Stimulated activated naive B cell treated with anti-CD40 and anti-IgM and Interleukin-4, amounts not matched to agents 10 μg/mL and 1 μg/mL and 100 μg/mL, for 72 hours (primary cell): ENCODE data around the gene ADAMTS18.

Experiments
- ATAC-seq, 2 donors: fragments of 150-1000 bp; cut with Tn5 transposase; replicated peaks; 2 replicates each; pipeline ENCODE4 v1.10.0; 2021; ENCODE audit warnings: moderate library complexity in 1 of 2
- DNase-seq: peaks from one replicate; pipeline ENCODE4 v3.0.0; 2021
- H3K27ac Mint-ChIP-seq: one replicate; pipeline ENCODE4 v1.8.0; 2022; ENCODE audit warnings: mild to moderate bottlenecking, mixed read lengths
- H3K27me3 Mint-ChIP-seq, 2 donors: one replicate each; pipeline ENCODE4 v1.8.0; 2022; ENCODE audit warnings: mixed read lengths in 2 of 2
- H3K36me3 Mint-ChIP-seq, 2 donors: one replicate each; pipeline ENCODE4 v1.8.0; 2022; ENCODE audit warnings: mixed read lengths in 2 of 2, mild to moderate bottlenecking in 1 of 2
- H3K4me1 Mint-ChIP-seq, 2 donors: one replicate each; pipeline ENCODE4 v1.8.0; 2022; ENCODE audit warnings: mixed read lengths in 2 of 2, mild to moderate bottlenecking in 1 of 2
- H3K4me3 Mint-ChIP-seq, 2 donors: one replicate each; pipeline ENCODE4 v1.8.0; 2022; ENCODE audit warnings: mild to moderate bottlenecking in 2 of 2, mixed read lengths in 2 of 2, moderate library complexity in 1 of 2
- H3K9me3 Mint-ChIP-seq, 2 donors: one replicate each; pipeline ENCODE4 v1.8.0; 2022; ENCODE audit warnings: mixed read lengths in 2 of 2, mild to moderate bottlenecking in 1 of 2

Gene ADAMTS18

DNA sequence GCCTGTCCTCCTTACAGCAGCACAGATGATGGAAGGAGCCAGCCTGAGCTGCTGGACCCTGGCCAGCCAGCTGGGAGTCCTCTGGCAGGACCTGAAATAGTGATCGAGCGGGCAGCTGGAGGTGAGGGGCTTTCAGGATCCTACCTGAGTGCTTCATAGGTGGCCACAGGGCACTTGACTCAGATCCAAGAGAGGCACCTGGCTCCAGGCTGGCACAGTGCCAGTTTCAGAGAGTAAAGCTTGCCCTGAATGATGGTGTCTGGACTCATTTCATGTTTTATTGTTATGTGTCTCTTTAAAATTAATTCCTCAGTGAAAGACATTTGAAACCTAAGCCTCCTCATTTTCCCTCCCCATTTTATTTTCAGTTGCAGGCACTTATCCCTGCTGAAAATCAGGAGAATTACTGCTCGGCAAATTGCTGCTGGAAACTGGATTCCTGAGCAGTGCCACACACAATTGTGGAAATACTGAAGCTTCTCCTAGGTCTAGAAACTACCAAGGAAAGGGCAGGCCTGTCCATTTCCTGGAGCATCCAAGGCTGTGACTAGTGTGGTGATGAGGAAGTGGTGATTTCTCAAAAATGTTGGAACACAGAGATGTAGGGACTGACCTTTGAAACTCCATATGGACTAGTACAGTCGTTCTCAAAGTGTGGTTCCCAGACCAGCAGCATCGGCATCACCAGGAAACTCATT is 16.1 kb upstream of the ADAMTS18 start:
- H3K27ac Mint-ChIP-seq: no peak overlapping the region
- no peaks in the 10 kb centered on the region for H3K4me1 Mint-ChIP-seq
- H3K36me3 Mint-ChIP-seq: no peaks in the 10 kb centered on the region
- no peak overlapping the region for H3K4me3 Mint-ChIP-seq
- H3K27me3 Mint-ChIP-seq: peaks cover 4 to 8% of the 10 kb centered on the region in 2 donors
- ATAC-seq (no peak), DNase-seq (no peak)
- no peaks in the 10 kb centered on the region for H3K9me3 Mint-ChIP-seq

DNA sequence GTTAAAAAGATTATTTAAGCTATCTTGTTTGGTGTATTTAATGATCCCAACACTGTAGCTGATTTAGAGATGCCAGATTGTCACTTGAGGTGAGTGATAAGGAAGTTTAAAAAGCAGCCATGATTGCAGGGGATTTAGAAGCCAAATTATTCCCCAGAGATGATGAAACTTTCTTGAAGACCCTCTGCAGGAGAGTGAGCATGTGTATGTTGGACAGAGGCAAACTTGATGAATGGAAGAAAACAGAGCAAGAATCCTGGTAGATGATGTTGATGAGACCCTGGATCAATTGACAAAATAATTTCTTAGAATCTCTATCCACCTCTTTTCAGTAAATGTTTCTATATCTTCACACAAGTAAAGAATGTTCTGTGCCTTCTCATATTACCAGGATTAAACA is 14.4 kb upstream of the ADAMTS18 start:
- Mint-ChIP-seq H3K27me3 (peaks cover 11 to 16% of the 10 kb centered on the region in 2 donors), H3K4me1 (no peaks in the 10 kb centered on the region), H3K4me3 (no peak overlapping the region), H3K9me3 (no peaks in the 10 kb centered on the region), H3K27ac (no peak overlapping the region), H3K36me3 (no peaks in the 10 kb centered on the region)
- ATAC-seq (no peak), DNase-seq (no peak)

DNA sequence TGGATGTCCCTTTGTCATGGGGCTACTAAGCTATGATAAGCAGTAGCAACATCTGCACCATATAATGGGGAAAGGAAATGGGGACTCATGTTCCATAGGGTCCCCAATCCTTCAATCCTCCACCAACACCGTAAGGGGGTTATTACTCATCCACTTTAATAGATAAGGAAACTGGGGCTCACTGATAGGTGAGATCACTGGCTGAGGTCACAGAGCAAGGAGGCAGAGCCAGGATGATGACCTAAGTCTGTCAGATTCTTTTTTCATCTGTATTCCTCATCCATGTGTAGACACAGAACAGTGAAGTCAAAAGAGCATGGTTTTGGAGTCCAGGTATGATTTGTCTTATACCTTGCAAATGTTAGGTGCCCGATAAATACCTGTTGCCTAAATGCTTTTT is 10.5 kb upstream of the ADAMTS18 start:
- Mint-ChIP-seq H3K4me3 (no peak overlapping the region), H3K36me3 (no peaks in the 10 kb centered on the region)
- ATAC-seq: no peak

DNA sequence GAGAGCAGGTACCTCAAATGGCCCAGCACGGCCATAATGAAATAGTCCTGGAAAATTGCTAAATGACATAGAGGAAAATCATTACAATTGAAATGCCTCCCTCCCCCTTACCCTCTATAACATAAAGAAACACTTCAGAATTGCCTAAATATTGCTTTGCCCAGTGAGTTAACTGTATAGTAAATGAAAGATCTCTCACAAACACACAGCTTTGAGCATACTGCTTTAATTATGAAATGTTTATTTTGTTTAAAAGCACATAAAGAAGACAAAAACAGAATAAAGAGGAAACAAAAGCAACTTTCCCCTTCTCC is 9.3 kb upstream of the ADAMTS18 start:
- no peak overlapping the region for H3K27ac Mint-ChIP-seq
- peaks cover 12 to 21% of the 10 kb centered on the region in 2 donors for H3K27me3 Mint-ChIP-seq
- no peak for ATAC-seq
- no peaks in the 10 kb centered on the region for H3K4me1 Mint-ChIP-seq
- DNase-seq: no peak
- H3K9me3 Mint-ChIP-seq: no peaks in the 10 kb centered on the region
- H3K36me3 Mint-ChIP-seq: no peaks in the 10 kb centered on the region
- no peak overlapping the region for H3K4me3 Mint-ChIP-seq

More for the DNA sequence above, 10.5 kb upstream of the ADAMTS18 start:
- H3K27ac Mint-ChIP-seq: no peak overlapping the region
- no peak for DNase-seq
- no peaks in the 10 kb centered on the region for H3K9me3 Mint-ChIP-seq
- peaks cover 12 to 27% of the 10 kb centered on the region in 2 donors for H3K27me3 Mint-ChIP-seq
- no peaks in the 10 kb centered on the region for H3K4me1 Mint-ChIP-seq

DNA sequence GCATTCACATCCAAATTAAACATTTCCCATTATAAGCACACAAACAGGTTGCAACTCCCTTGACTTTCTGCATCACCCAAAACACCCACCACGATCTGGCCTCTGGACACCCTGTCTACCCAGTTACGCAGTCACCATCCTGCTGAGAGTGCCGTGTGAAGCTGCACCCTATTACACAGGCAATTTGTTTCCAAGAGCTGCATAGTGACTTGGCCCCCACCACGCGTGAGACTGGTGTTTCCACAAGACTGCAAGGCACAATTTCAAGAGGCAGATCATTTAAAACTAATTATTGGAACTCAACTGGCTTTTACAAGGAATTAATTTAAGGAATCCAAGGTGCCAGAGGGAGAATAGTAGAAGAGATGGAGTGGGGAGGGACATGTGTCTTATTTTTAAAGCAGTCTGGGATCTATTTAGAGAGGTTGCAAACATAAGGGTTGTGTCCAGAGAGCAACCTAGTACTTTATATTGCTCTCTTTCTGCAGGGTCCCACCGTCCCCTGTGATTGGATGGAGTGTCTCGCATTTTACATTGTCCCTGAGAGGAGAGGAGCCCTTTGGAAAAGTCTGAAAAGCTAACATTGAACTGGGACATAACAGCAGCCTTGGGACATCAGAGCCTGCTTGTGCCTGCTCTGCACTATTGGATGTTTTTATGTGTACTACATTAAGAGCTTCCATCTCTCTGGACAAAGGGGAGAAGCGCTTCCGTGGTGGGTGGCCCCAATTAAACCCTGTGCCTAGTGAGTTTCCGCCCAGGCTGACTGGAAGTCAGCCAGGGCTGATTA is 8.7 kb upstream of the ADAMTS18 start:
- H3K4me3 Mint-ChIP-seq: no peak overlapping the region
- no peaks in the 10 kb centered on the region for H3K9me3 Mint-ChIP-seq
- DNase-seq (no peak), ATAC-seq (no peak)
- no peaks in the 10 kb centered on the region for H3K36me3 Mint-ChIP-seq
- no peak overlapping the region for H3K27ac Mint-ChIP-seq
- no peaks in the 10 kb centered on the region for H3K4me1 Mint-ChIP-seq
- peaks cover 14 to 19% of the 10 kb centered on the region in 2 donors for H3K27me3 Mint-ChIP-seq

DNA sequence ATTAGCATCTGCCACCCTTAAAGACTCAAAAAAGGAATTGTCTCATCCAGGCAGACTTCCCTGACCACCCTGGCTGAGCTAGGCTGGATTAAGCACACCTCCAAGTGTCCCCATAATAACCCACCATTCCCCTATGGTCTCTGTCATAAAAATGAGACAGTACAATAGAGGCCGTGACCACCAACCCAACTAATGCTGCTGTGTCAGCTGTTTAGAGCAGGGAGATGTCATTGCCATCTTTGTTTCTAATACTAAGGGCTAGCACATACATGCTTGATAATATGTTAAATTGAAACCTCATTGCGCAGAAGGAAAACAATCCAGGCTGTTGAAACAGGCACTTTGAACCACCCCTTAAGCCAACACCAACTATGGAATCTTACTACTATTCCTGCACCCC is 7.2 kb upstream of the ADAMTS18 start:
- no peaks in the 10 kb centered on the region for H3K9me3 Mint-ChIP-seq
- H3K27ac Mint-ChIP-seq: no peak overlapping the region
- no peak overlapping the region for H3K4me3 Mint-ChIP-seq
- no peak for ATAC-seq
- H3K36me3 Mint-ChIP-seq: no peaks in the 10 kb centered on the region
- H3K4me1 Mint-ChIP-seq: no peaks in the 10 kb centered on the region
- peaks cover 24 to 26% of the 10 kb centered on the region in 2 donors for H3K27me3 Mint-ChIP-seq
- no peak for DNase-seq

DNA sequence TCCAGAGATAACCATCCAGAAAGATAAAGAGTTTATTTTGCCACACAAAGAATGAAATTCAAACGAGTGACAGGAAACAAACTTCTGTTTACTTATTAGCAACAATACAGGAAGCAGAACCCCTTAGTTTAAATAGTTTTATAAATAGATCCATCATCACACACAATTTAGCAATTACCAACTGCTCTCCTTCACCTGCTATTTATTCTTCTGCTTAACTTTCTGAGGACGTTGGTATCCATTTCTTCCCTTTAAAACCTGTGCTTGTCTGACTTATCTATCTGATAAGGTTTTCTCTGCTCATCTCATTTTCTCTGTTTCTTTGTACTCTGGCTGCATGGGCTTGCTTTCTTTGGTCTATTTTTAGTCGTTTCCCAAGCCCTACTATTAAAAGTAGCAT is 4.3 kb upstream of the ADAMTS18 start:
- DNase-seq (no peak), ATAC-seq (no peak)
- no peaks in the 10 kb centered on the region for H3K36me3 Mint-ChIP-seq
- no peak overlapping the region for H3K4me3 Mint-ChIP-seq
- no peaks in the 10 kb centered on the region for H3K4me1 Mint-ChIP-seq
- peaks cover 31 to 35% of the 10 kb centered on the region in 2 donors for H3K27me3 Mint-ChIP-seq
- H3K9me3 Mint-ChIP-seq: no peaks in the 10 kb centered on the region
- H3K27ac Mint-ChIP-seq: no peak overlapping the region

DNA sequence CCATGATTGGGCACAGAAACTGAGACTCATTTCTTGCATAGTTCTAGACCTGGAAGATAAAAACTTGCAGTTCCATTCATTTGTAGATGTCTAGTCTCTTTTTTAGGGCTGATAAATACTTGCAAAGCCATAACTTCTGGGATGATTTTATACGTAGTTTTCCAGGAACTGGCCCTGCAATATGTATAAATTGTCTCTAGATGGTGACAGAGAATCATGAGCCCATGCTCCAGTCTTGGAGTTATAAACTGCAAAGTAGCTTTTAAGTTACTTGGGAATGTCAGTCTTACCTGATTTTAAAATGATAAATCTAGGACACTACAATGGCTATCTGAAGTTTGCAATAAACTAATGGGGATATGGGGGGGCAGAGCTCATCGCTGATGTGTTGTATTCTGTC is 3.0 kb upstream of the ADAMTS18 start:
- Mint-ChIP-seq H3K36me3 (no peaks in the 10 kb centered on the region), H3K27ac (no peak overlapping the region), H3K9me3 (no peaks in the 10 kb centered on the region), H3K27me3 (peaks cover 37 to 43% of the 10 kb centered on the region in 2 donors), H3K4me3 (no peak overlapping the region), H3K4me1 (no peaks in the 10 kb centered on the region)
- DNase-seq: no peak
- no peak for ATAC-seq

DNA sequence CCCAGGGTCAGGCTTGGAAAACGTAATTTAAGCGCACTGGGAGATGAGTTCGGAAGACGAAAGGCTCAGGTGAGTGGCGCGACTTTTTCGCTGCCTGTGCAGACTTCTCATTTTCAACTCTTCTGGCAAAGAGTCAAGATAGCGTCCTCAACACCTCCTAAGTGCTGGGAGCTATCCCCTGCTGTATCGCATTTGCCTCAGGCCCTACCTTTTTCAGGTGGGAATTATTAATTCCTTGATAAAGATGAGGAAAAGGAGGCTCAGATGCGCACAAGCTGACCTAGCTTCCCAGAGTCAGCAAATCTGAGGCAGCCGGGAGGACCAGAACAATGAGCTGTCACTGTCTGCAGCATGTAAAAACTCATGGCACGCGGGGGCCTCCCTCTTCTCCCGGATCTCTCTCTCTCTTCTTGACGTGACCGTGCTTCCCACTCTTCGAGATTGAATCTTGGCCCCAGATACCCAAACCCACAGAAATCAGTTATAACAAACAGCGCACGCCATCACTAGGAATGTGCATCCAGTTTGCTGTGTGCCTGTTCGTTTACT is 512 bp upstream of the ADAMTS18 start:
- no peaks in the 10 kb centered on the region for H3K4me1 Mint-ChIP-seq
- DNase-seq: no peak
- no peak for ATAC-seq
- H3K4me3 Mint-ChIP-seq: no peak overlapping the region
- H3K36me3 Mint-ChIP-seq: no peaks in the 10 kb centered on the region
- H3K9me3 Mint-ChIP-seq: no peaks in the 10 kb centered on the region
- no peak overlapping the region for H3K27ac Mint-ChIP-seq
- peaks cover 45 to 47% of the 10 kb centered on the region in 2 donors for H3K27me3 Mint-ChIP-seq

DNA sequence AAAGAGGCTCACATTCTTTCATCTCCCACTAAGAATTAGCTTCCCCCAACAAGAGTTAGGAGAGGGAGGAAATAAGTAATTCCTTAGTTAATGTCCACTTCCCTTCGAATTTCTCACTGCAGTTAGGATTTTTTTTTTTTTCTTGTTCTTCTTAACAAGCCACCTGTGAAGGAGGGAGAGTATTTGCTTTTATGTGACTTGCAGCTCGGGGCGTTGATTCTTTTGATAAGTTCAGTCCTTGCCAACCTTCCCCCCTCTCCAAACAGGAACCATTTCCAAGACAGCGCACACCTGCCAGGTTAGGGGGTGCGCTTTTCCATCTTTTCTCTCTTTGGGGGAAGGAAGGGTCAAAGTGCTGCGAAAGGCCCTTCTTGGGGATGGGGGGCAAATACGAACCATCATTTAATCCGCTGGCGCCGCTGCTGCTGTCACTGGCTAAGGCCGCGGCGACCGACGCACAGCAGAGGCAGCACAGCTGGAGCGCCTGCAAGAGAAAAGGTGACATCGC is 758 bp downstream of the ADAMTS18 start:
- H3K36me3 Mint-ChIP-seq: no peaks in the 10 kb centered on the region
- H3K27ac Mint-ChIP-seq: no peak overlapping the region
- DNase-seq (no peak), ATAC-seq (no peak)
- H3K4me1 Mint-ChIP-seq: no peaks in the 10 kb centered on the region
- H3K9me3 Mint-ChIP-seq: no peaks in the 10 kb centered on the region
- H3K27me3 Mint-ChIP-seq: peaks cover 50 to 53% of the 10 kb centered on the region in 2 donors
- H3K4me3 Mint-ChIP-seq: no peak overlapping the region

DNA sequence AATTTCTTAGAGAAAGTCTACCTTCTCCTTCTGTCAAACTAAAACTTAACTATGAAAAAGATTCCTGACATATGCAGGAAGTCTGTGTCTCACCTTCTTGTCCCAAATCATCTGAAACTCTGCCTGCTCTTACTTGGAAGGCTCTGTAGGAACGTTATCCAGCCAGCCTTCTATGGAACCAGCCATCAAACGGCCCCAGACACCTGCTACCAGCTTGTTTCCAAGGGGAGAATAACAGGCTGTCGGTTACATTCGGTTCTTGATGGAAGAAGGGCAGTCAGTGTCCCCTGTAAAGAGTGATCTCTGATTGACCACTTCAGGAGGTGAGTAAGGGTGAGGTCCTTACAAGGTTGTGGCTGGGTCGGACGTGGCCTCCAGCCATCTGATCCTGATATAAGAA is 1.7 kb downstream of the ADAMTS18 start:
- H3K36me3 Mint-ChIP-seq: no peaks in the 10 kb centered on the region
- ATAC-seq: no peak
- H3K27ac Mint-ChIP-seq: no peak overlapping the region
- H3K27me3 Mint-ChIP-seq: peaks cover 48 to 62% of the 10 kb centered on the region in 2 donors
- no peaks in the 10 kb centered on the region for H3K9me3 Mint-ChIP-seq
- no peak overlapping the region for H3K4me3 Mint-ChIP-seq
- H3K4me1 Mint-ChIP-seq: no peaks in the 10 kb centered on the region
- DNase-seq: no peak

DNA sequence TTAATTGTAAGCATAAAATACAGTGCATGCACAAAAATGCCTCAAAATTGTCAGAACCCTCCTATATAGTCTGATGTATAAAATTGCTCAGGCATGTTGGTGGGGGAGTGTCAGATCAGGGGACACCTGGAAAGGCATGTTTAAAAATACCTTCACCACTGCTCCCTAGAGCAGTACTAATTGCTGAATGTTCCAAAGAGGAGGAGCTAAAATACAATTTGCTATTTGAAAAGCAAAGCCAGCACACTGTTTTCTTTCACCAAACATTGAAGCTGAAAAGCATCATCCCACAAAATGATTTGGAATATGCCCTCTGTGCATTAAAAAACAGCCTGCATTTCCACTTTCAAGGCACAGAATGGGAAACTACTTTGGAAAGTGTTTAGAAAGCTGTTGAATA is 2.6 kb downstream of the ADAMTS18 start:
- Mint-ChIP-seq H3K36me3 (no peaks in the 10 kb centered on the region), H3K9me3 (no peaks in the 10 kb centered on the region), H3K27me3 (peaks cover 42 to 59% of the 10 kb centered on the region in 2 donors), H3K4me1 (no peaks in the 10 kb centered on the region), H3K4me3 (no peak overlapping the region), H3K27ac (no peak overlapping the region)
- no peak for DNase-seq
- ATAC-seq: no peak

DNA sequence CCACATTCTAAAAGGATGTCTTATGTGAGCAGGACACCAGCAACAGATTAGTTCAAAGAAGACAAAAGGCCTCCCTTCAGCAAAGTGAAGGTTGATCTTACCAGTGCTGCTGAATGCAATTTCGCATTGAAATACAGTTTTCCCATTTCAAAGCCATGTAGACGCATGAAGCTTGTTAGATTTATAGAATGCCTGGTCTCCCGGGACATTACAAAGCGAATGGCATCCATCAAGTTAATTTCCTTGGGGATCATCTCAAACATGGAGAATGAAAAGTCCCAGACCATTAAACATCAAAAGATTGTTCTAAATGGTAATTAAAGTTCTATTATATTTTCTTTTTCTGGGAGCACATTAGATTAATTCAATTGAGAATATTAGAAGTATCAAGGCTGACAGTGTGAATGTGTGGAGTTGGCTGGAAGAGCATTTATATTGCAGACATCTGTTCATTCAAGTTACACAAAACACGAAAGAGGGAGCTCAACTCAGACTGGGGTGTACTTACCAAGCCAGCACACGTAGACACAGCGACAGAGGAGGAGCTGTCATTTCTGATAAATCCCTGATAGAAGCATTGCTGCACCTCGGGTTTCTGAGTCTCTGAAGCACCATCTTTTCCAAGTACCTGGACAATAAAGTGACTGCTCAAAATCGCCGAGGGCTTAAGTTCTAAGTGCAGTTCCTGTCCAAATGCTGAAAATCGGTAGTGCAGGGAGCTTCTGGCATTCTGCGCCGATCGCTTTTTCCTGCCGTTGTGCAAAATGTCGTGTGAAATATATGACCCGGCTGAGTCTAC is 3.8 kb downstream of the ADAMTS18 start:
- no peak overlapping the region for H3K4me3 Mint-ChIP-seq
- no peak for ATAC-seq
- H3K4me1 Mint-ChIP-seq: no peaks in the 10 kb centered on the region
- peaks cover 0 to 2% of the 10 kb centered on the region in 2 donors for H3K9me3 Mint-ChIP-seq
- no peak overlapping the region for H3K27ac Mint-ChIP-seq
- H3K36me3 Mint-ChIP-seq: no peaks in the 10 kb centered on the region
- H3K27me3 Mint-ChIP-seq: peaks cover 35 to 50% of the 10 kb centered on the region in 2 donors
- DNase-seq: no peak

DNA sequence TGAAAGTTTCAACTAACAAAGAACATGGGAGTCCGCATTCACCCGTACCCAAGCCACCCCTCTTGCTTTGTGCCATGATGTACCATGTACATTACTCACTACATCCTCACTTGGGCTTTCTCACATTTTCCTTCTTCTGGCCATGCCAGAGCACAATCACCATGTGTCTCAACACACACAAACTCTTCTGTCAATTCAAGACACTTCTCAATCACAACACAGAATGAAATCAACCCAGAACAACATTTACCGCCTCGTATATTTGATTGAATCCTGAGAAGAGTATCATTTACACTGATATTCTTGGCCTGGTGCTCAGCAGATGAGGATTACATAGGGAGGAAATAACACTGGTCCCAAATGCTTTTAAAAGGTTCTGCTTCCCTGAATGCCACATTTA is 4.5 kb downstream of the ADAMTS18 start:
- Mint-ChIP-seq H3K36me3 (no peaks in the 10 kb centered on the region), H3K27me3 (peaks cover 29 to 44% of the 10 kb centered on the region in 2 donors), H3K4me3 (no peak overlapping the region), H3K4me1 (no peaks in the 10 kb centered on the region), H3K9me3 (peaks cover 0 to 2% of the 10 kb centered on the region in 2 donors), H3K27ac (no peak overlapping the region)
- DNase-seq: no peak
- no peak for ATAC-seq
